HepG2 (cell line): ENCODE results near the gene ACTN4. TPM values are rescaled to one million over a fixed set of nuclear protein-coding genes. Genes with fewer than 3 reads are reported as not detected.

Source experiments
- ATAC-seq: fragments of 200-7000 bp; cut with Tn5 transposase; 3 replicates; pipeline ENCODE4 v1.9.1; 2020; ENCODE audit warnings: mild to moderate bottlenecking, moderate library complexity
- BruUV-seq: library from RNA; stranded (reverse); fragments of 400-500 nt; replicated peaks from 2 replicates; lab custom pipeline; 2021; lab: Mats Ljungman, UMichigan
- CTCF ChIA-PET: fragments of 300-600 bp; formaldehyde crosslinking; extraction: SDS; loops from one replicate; lab custom pipeline; 2021; ENCODE audit warnings: low total read pairs, inconsistent platforms, low intra/inter-chr PET ratio; lab: Yijun Ruan, JAX
- POLR2A ChIA-PET: fragments of 350-600 bp; sonication (Branson Sonifier 250); formaldehyde crosslinking; loops from one replicate; lab custom pipeline; 2020; ENCODE audit warnings: antibody characterized with exemption, inconsistent platforms; lab: Yijun Ruan, JAX
- DNase-seq: peaks from one replicate; pipeline ENCODE4 v3.0.0-alpha.2; 2015; ENCODE audit warnings: low spot score
- FAIRE-seq: peaks from 3 replicates; lab custom pipeline; 2011; peaks lifted over from hg19 to GRCh38; lab: Jason Lieb, UNC
- H2AFZ ChIP-seq: one replicate; pipeline ENCODE4 v1.6.1; 2011; ENCODE audit warnings: low read length, inconsistent platforms
- H3K27ac ChIP-seq: fragments of 300-600 bp; 3 replicates; pipeline ENCODE4 v1.8.0; 2011; ENCODE audit warnings: mixed run types, mild to moderate bottlenecking, mixed read lengths, low read length, inconsistent platforms; ENCODE audit not compliant: insufficient read depth; ENCODE audit errors: extremely low read length
- H3K27me3 ChIP-seq, 2 experiments: fragments of 200-600 bp in 1 of 2; 2 replicates in 1 of 2; 3 replicates in 1 of 2; pipeline versions ENCODE4 v1.6.0 to v1.8.0; 2011; ENCODE audit warnings: low read length in 2 of 2, mild to moderate bottlenecking in 2 of 2, moderate library complexity in 2 of 2, inconsistent platforms in 1 of 2; ENCODE audit not compliant: insufficient read depth in 2 of 2, control insufficient read depth in 1 of 2
- H3K36me3 ChIP-seq, 2 experiments: fragments of 200-600 bp in 1 of 2; replicated peaks in 1 of 2; 2 replicates in 1 of 2; 3 replicates in 1 of 2; pipeline versions ENCODE4 v1.5.1 to v1.8.0; 2011; ENCODE audit warnings: low read length in 2 of 2, inconsistent platforms in 1 of 2; ENCODE audit not compliant: insufficient read depth in 2 of 2, control insufficient read depth in 1 of 2
- H3K4me1 ChIP-seq: 2 replicates; pipeline ENCODE4 v1.5.1; 2012; ENCODE audit warnings: low read length, inconsistent platforms; ENCODE audit not compliant: insufficient read depth
- H3K4me2 ChIP-seq: 2 replicates; pipeline ENCODE4 v1.6.0; 2011; ENCODE audit warnings: low read depth, low read length, inconsistent platforms
- H3K4me3 ChIP-seq, 3 experiments: fragments of 200-600 bp in 1 of 3; sonication (generic), shearing (Covaris generic) in 1 of 3; replicated peaks in 1 of 3; 2 replicates each; pipeline ENCODE4 v1.5.1; 2011 to 2016; ENCODE audit warnings: low read length in 3 of 3, inconsistent platforms in 2 of 3, low read depth in 2 of 3, mild to moderate bottlenecking in 2 of 3, control low read depth in 1 of 3, mixed read lengths in 1 of 3; ENCODE audit not compliant: insufficient read depth in 1 of 3
- H3K79me2 ChIP-seq: one replicate; pipeline ENCODE4 v1.6.1; 2011; ENCODE audit warnings: low read length, inconsistent platforms; ENCODE audit not compliant: insufficient read depth
- H3K9ac ChIP-seq: 2 replicates; pipeline ENCODE4 v1.6.0; 2011; ENCODE audit warnings: mild to moderate bottlenecking, low read depth, low read length, inconsistent platforms; ENCODE audit not compliant: insufficient read depth
- H3K9me3 ChIP-seq: 2 replicates; pipeline ENCODE4 v1.5.1; 2012; ENCODE audit warnings: mild to moderate bottlenecking, low read length
- H4K20me1 ChIP-seq: 2 replicates; pipeline ENCODE4 v1.6.0; 2011; ENCODE audit warnings: inconsistent platforms, mild to moderate bottlenecking, low read length, moderate library complexity; ENCODE audit not compliant: insufficient read depth
- ASH2L ChIP-seq: fragments of 300-600, 200-600 bp; sonication (generic); IDR thresholded peaks from 2 replicates; pipeline ENCODE4 v1.7.0; 2017; ENCODE audit warnings: low read depth, mild to moderate bottlenecking, moderate library complexity, mixed read lengths, low read length; ENCODE audit not compliant: insufficient read length
- FOXA1 ChIP-seq, 2 experiments: fragments of 450-650 bp in 1 of 2; sonication (generic) in 1 of 2; formaldehyde crosslinking in 1 of 2; IDR thresholded peaks; 2 replicates each; pipeline versions ENCODE4 v1.4.0 to v1.6.1; 2016 to 2020; ENCODE audit warnings: missing genetic modification reagents in 1 of 2
- KAT7 ChIP-seq: IDR thresholded peaks from 2 replicates; pipeline ENCODE4 v1.6.1; 2018; ENCODE audit warnings: borderline replicate concordance, missing compliant biosample characterization
- MIXL1 ChIP-seq: IDR thresholded peaks from 2 replicates; pipeline ENCODE4 v1.6.1; 2016
- PCBP2 ChIP-seq: fragments of 200-400 bp; formaldehyde crosslinking; optimal IDR thresholded peaks from 2 replicates; pipeline ENCODE3; 2018; ENCODE audit warnings: low read length, low read depth; ENCODE audit not compliant: poor library complexity, severe bottlenecking
- TGIF2 ChIP-seq: IDR thresholded peaks from 2 replicates; pipeline ENCODE4 v1.6.1; 2016; ENCODE audit warnings: control low read depth, missing compliant biosample characterization
- ZFP62 ChIP-seq: sonication (generic); formaldehyde crosslinking; IDR thresholded peaks from 2 replicates; pipeline ENCODE4 v1.4.0; 2020; ENCODE audit warnings: missing genetic modification reagents
- ZFP90 ChIP-seq: sonication (generic); formaldehyde crosslinking; IDR thresholded peaks from 2 replicates; pipeline ENCODE4 v1.8.0; 2022; ENCODE audit warnings: missing genetic modification reagents, mild to moderate bottlenecking, inconsistent platforms, borderline replicate concordance
- ZNF234 ChIP-seq: sonication (generic); formaldehyde crosslinking; conservative IDR thresholded peaks from 2 replicates; pipeline ENCODE4 v1.5.1; 2020; ENCODE audit warnings: mild to moderate bottlenecking, missing genetic modification reagents
- ZNF530 ChIP-seq: sonication (generic); formaldehyde crosslinking; IDR thresholded peaks from 2 replicates; pipeline ENCODE4 v1.5.0; 2020; ENCODE audit warnings: low read depth, mild to moderate bottlenecking, missing genetic modification reagents
- ZNF792 ChIP-seq: IDR thresholded peaks from 2 replicates; pipeline ENCODE4 v1.6.1; 2016
- ZNF883 ChIP-seq: sonication (generic); formaldehyde crosslinking; IDR thresholded peaks from 2 replicates; pipeline ENCODE4 v1.5.1; 2020; ENCODE audit warnings: mild to moderate bottlenecking, missing genetic modification reagents; ENCODE audit errors: not compliant biosample characterization
- WGBS: methylation state at CpG from one replicate; pipeline ENCODE4 v1.1.6; 2017; ENCODE audit warnings: low lambda C conversion rate; 5-methylcytosine and 5-hydroxymethylcytosine counted together
- in situ Hi-C: cut with HindIII; loops from 2 replicates; pipeline ENCODE4 v1.10.0; 2017; ENCODE audit warnings: low pct_unique_long_range_greater_than_20kb; ENCODE audit not compliant: extremely low pct_ligation_motif_present
- intact Hi-C: fragments of 100-400 bp; cut with micrococcal nuclease; formaldehyde crosslinking; loops from one replicate; pipeline ENCODE4 v1.10.0; 2022; ENCODE audit not compliant: unreplicated experiment
- polyA plus RNA-seq, 8 experiments: library from polyadenylated mRNA; depleted of rRNA in 3 of 8; stranded (reverse) in 7 of 8; unstranded in 1 of 8; fragments of >200 nt; fragmentation: Illumina TruSeq in 4 of 8; extraction: Trizol in 4 of 8; gene quantifications; 2 replicates each; pipeline versions ENCODE4 v1.2.1 to v1.2.3, GENCODE V29; 2011 to 2016; ENCODE audit warnings: low read depth in 4 of 8, missing spikeins in 1 of 8, mixed read lengths in 1 of 8; ENCODE audit not compliant: insufficient read depth in 1 of 8
- total RNA-seq, 5 experiments: library from RNA; depleted of rRNA; stranded (reverse); fragments of >200 nt; fragmentation: Illumina TruSeq; extraction: Trizol; gene quantifications; 2 replicates each; pipeline ENCODE4 v1.2.3, GENCODE V29; 2016; ENCODE audit warnings: low read depth in 1 of 5
- TF ChIP-seq, protein P1 (sequence below): sonication (generic); formaldehyde crosslinking; IDR thresholded peaks from 2 replicates; pipeline ENCODE4 v1.5.1; 2020; ENCODE audit warnings: missing genetic modification reagents, mild to moderate bottlenecking, borderline replicate concordance
- TF ChIP-seq, protein P2 (sequence below): sonication (generic); formaldehyde crosslinking; IDR thresholded peaks from 2 replicates; pipeline ENCODE4 v1.8.0; 2022; ENCODE audit warnings: mild to moderate bottlenecking, missing genetic modification reagents; ENCODE audit not compliant: insufficient replicate concordance
- TF ChIP-seq, protein P3 (sequence below): sonication (generic); formaldehyde crosslinking; IDR thresholded peaks from 2 replicates; pipeline ENCODE4 v1.4.0; 2020; ENCODE audit warnings: mild to moderate bottlenecking, missing genetic modification reagents
- TF ChIP-seq, protein P4 (sequence below): sonication (generic); formaldehyde crosslinking; IDR thresholded peaks from 2 replicates; pipeline ENCODE4 v1.4.0; 2020; ENCODE audit warnings: mild to moderate bottlenecking, missing genetic modification reagents

The ACTN4 gene
- total and polyA plus RNA-seq, 2 of the 13 experiments (the other 11 are each of a cell fraction or from before 2014, with no cell fraction given), result 171 to 192 TPM

DNA sequence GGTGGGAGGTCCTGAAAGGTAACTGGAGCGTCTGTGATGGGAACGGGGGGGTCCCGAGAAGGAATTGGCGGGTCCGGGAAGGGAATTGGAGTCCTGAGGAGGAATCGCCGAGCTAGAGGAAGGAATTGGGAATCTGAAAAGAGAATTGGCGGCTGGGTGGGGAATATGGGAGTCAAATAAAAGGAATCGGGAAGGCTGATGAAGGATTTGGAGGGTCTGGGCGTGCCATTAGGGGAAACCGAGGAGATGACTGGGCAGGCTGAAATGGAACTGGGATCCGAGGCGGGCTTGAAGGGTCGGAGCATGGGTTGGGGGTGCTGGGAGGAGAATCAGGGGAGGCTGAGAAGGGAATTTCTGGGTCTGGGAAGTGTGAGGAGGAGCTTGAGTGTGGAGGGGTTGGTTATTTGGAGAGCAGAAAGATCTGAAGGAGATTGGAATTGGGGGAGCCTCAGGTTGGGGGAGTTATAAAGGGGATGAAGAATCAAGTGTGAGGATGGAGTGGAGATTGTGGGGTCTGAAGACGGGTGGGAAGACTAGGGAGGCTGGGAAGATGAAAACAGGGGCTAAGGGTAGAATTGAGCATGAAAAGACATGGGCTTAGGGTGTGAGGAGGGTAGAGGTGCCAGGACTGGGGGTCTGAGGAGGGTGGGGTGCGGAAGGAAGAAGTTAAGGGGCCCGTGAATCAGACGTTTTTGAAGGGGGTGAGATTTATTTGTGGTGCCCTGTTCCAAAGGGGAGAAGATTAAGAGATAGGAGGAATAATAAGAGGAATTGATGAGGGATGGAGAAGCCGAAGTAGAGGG, 718 bp downstream of the ACTN4 start:
- H3K4me1 ChIP-seq, result peaks cover 39% of the 10 kb centered on the region
- H2AFZ ChIP-seq, result no peak overlapping the region
- peak overlapping the region; percentile 92 for H3K27ac ChIP-seq
- POLR2A ChIA-PET, result interaction anchor here (0.6 to 4.6 kb wide), 28 partner anchors 10 to 287 kb away, joined by 3 to 63 read pairs (median 6); partner anchors contain the start of genes ECH1, EIF3K, FAM98C and NFKBIB
- CTCF ChIA-PET, result interaction anchor here (1.2 kb wide), 1 partner anchor 283 kb away, joined by 4 read pairs; the partner anchor contains the start of genes MRPS12 and SARS2
- H3K27me3 ChIP-seq, result peaks cover 0 to 4% of the 10 kb centered on the region in 2 experiments; a peak in 2 of 5 replicates
- FAIRE-seq (no peak), ATAC-seq (no peak), DNase-seq (no peak)
- H4K20me1 ChIP-seq, result peaks cover 14% of the 10 kb centered on the region; the same call in 1 of the 2 replicates
- H3K79me2 ChIP-seq, result peaks cover 54% of the 10 kb centered on the region
- peak overlapping the region; percentile 94 for H3K4me2 ChIP-seq
- peak overlapping the region; percentile 99 for H3K9ac ChIP-seq
- peak overlapping the region; percentile 84 to 100 (median 100) for H3K4me3 ChIP-seq
- H3K9me3 ChIP-seq, result no peaks in the 10 kb centered on the region
- intact Hi-C loops, result no loop called here
- in situ Hi-C loops, result no loop called here
- no peaks in the 10 kb centered on the region for H3K36me3 ChIP-seq
- BruUV-seq, result TSS peak; percentile 74
- 2% methylated on average over 19 of the region's 19 CpGs for WGBS
- TF ChIP-seq TGIF2 (CRISPR knock-in tag), result 0 out of 2 replicates have a peak, but pooled peaks have one; percentile 12
- TF ChIP-seq ZNF234, result peak; percentile 78; the same call in 1 of the 2 replicates
- TF ChIP-seq, protein P1, sequence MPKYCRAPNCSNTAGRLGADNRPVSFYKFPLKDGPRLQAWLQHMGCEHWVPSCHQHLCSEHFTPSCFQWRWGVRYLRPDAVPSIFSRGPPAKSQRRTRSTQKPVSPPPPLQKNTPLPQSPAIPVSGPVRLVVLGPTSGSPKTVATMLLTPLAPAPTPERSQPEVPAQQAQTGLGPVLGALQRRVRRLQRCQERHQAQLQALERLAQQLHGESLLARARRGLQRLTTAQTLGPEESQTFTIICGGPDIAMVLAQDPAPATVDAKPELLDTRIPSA (CRISPR knock-in tag), result 0 out of 2 replicates have a peak, but pooled peaks have one; percentile 24
- no peak for TF ChIP-seq ZFP62 (CRISPR knock-in tag)
- TF ChIP-seq, protein P2, sequence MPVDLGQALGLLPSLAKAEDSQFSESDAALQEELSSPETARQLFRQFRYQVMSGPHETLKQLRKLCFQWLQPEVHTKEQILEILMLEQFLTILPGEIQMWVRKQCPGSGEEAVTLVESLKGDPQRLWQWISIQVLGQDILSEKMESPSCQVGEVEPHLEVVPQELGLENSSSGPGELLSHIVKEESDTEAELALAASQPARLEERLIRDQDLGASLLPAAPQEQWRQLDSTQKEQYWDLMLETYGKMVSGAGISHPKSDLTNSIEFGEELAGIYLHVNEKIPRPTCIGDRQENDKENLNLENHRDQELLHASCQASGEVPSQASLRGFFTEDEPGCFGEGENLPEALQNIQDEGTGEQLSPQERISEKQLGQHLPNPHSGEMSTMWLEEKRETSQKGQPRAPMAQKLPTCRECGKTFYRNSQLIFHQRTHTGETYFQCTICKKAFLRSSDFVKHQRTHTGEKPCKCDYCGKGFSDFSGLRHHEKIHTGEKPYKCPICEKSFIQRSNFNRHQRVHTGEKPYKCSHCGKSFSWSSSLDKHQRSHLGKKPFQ, result peak; percentile 16
- 0 out of 2 replicates have a peak, but pooled peaks have one; percentile 24 for TF ChIP-seq FOXA1 (IDR thresholded peaks at IDR 0.05)
- no peak for TF ChIP-seq FOXA1 (CRISPR knock-in tag; IDR thresholded peaks at IDR 0.05)
- TF ChIP-seq ZNF883 (CRISPR knock-in tag), result peak; percentile 14
- TF ChIP-seq MIXL1 (CRISPR knock-in tag), result no peak
- peak; percentile 53; the same call in 1 of the 2 replicates for TF ChIP-seq ZNF530 (CRISPR knock-in tag)
- peak; percentile 18 for TF ChIP-seq ASH2L
- TF ChIP-seq PCBP2, result peak; percentile 51
- no peak for TF ChIP-seq ZNF792 (CRISPR knock-in tag)
- 0 out of 2 replicates have a peak, but pooled peaks have one; percentile 12 for TF ChIP-seq KAT7 (CRISPR knock-in tag)
- TF ChIP-seq ZFP90 (CRISPR knock-in tag), result no peak
- TF ChIP-seq, protein P3, sequence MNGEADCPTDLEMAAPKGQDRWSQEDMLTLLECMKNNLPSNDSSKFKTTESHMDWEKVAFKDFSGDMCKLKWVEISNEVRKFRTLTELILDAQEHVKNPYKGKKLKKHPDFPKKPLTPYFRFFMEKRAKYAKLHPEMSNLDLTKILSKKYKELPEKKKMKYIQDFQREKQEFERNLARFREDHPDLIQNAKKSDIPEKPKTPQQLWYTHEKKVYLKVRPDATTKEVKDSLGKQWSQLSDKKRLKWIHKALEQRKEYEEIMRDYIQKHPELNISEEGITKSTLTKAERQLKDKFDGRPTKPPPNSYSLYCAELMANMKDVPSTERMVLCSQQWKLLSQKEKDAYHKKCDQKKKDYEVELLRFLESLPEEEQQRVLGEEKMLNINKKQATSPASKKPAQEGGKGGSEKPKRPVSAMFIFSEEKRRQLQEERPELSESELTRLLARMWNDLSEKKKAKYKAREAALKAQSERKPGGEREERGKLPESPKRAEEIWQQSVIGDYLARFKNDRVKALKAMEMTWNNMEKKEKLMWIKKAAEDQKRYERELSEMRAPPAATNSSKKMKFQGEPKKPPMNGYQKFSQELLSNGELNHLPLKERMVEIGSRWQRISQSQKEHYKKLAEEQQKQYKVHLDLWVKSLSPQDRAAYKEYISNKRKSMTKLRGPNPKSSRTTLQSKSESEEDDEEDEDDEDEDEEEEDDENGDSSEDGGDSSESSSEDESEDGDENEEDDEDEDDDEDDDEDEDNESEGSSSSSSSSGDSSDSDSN (CRISPR knock-in tag), result 0 out of 2 replicates have a peak, but pooled peaks have one; percentile 17
- TF ChIP-seq, protein P4, sequence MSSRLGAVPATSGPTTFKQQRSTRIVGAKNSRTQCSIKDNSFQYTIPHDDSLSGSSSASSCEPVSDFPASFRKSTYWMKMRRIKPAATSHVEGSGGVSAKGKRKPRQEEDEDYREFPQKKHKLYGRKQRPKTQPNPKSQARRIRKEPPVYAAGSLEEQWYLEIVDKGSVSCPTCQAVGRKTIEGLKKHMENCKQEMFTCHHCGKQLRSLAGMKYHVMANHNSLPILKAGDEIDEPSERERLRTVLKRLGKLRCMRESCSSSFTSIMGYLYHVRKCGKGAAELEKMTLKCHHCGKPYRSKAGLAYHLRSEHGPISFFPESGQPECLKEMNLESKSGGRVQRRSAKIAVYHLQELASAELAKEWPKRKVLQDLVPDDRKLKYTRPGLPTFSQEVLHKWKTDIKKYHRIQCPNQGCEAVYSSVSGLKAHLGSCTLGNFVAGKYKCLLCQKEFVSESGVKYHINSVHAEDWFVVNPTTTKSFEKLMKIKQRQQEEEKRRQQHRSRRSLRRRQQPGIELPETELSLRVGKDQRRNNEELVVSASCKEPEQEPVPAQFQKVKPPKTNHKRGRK (CRISPR knock-in tag), result 0 out of 2 replicates have a peak, but pooled peaks have one; percentile 29
